HepG2 (cell line): ENCODE measurements around the gene NXNL2. TPM values are rescaled to one million over a fixed set of nuclear protein-coding genes. Genes with fewer than 3 reads are reported as not detected.

Source experiments
- ARID5B ChIP-seq: IDR thresholded peaks from 2 replicates; pipeline ENCODE4 v1.4.0; 2020; ENCODE audit warnings: mild to moderate bottlenecking, missing genetic modification reagents
- E2F2 ChIP-seq: sonication (generic); formaldehyde crosslinking; IDR thresholded peaks from 2 replicates; pipeline ENCODE4 v1.4.0; 2020; ENCODE audit warnings: missing genetic modification reagents, borderline replicate concordance
- ELF1 ChIP-seq: sonication (generic); formaldehyde crosslinking; IDR thresholded peaks from 2 replicates; pipeline ENCODE4 v1.4.0; 2020; ENCODE audit warnings: missing genetic modification reagents
- GABPB1 ChIP-seq: IDR thresholded peaks from 2 replicates; pipeline ENCODE4 v1.6.1; 2016; ENCODE audit warnings: mild to moderate bottlenecking, missing genetic modification reagents, moderate library complexity, missing compliant biosample characterization
- HOXA5 ChIP-seq: sonication (generic); formaldehyde crosslinking; IDR thresholded peaks from 2 replicates; pipeline ENCODE4 v1.4.0; 2020; ENCODE audit warnings: missing genetic modification reagents
- LCORL ChIP-seq, 2 experiments: fragments of 450-650 bp in 1 of 2; sonication (generic) in 1 of 2; formaldehyde crosslinking in 1 of 2; IDR thresholded peaks; 2 replicates each; pipeline versions ENCODE4 v1.5.0 to v1.6.1; 2017 to 2020; ENCODE audit warnings: antibody characterized with exemption in 1 of 2, missing genetic modification reagents in 1 of 2
- RAD21 ChIP-seq: fragments of 450-650 bp; formaldehyde crosslinking; IDR thresholded peaks from 2 replicates; pipeline ENCODE4 v1.5.0; 2020; ENCODE audit warnings: mild to moderate bottlenecking
- SALL1 ChIP-seq: sonication (generic); formaldehyde crosslinking; IDR thresholded peaks from 2 replicates; pipeline ENCODE4 v1.8.0; 2022; ENCODE audit warnings: mild to moderate bottlenecking, missing genetic modification reagents
- SMC3 ChIP-seq: IDR thresholded peaks from 2 replicates; pipeline ENCODE4 v1.6.1; 2011; ENCODE audit warnings: low read length, improper control_type of control experiment
- SOX5 ChIP-seq: IDR thresholded peaks from 2 replicates; pipeline ENCODE4 v1.6.1; 2016; ENCODE audit warnings: borderline replicate concordance
- STAG1 ChIP-seq: sonication (generic); formaldehyde crosslinking; IDR thresholded peaks from 2 replicates; pipeline ENCODE4 v1.4.0; 2020; ENCODE audit warnings: missing genetic modification reagents
- ZC3H4 ChIP-seq: sonication (generic); formaldehyde crosslinking; IDR thresholded peaks from 2 replicates; pipeline ENCODE4 v1.4.0; 2020; ENCODE audit warnings: missing genetic modification reagents, borderline replicate concordance
- ZNF235 ChIP-seq: sonication (generic); formaldehyde crosslinking; IDR thresholded peaks from 2 replicates; pipeline ENCODE4 v1.8.1; 2023; ENCODE audit warnings: mild to moderate bottlenecking, missing genetic modification reagents, borderline replicate concordance
- ZNF280B ChIP-seq: sonication (generic); formaldehyde crosslinking; IDR thresholded peaks from 2 replicates; pipeline ENCODE4 v1.5.0; 2020; ENCODE audit warnings: missing genetic modification reagents, mild to moderate bottlenecking, borderline replicate concordance
- ZNF557 ChIP-seq: sonication (generic); formaldehyde crosslinking; IDR thresholded peaks from 2 replicates; pipeline ENCODE4 v1.4.0; 2020; ENCODE audit warnings: missing genetic modification reagents
- ZNF576 ChIP-seq: sonication (generic); formaldehyde crosslinking; IDR thresholded peaks from 2 replicates; pipeline ENCODE4 v1.4.0; 2020; ENCODE audit warnings: mild to moderate bottlenecking, missing genetic modification reagents
- ZNF619 ChIP-seq: sonication (generic); formaldehyde crosslinking; IDR thresholded peaks from 2 replicates; pipeline ENCODE4 v1.4.0; 2020; ENCODE audit warnings: mild to moderate bottlenecking, missing genetic modification reagents
- ZNF768 ChIP-seq: sonication (generic); formaldehyde crosslinking; IDR thresholded peaks from 2 replicates; pipeline ENCODE4 v1.4.0; 2020; ENCODE audit warnings: missing genetic modification reagents
- polyA plus RNA-seq, 8 experiments: library from polyadenylated mRNA; depleted of rRNA in 3 of 8; stranded (reverse) in 7 of 8; unstranded in 1 of 8; fragments of >200 nt; fragmentation: Illumina TruSeq in 4 of 8; extraction: Trizol in 4 of 8; gene quantifications; 2 replicates each; pipeline versions ENCODE4 v1.2.1 to v1.2.3, GENCODE V29; 2011 to 2016; ENCODE audit warnings: low read depth in 4 of 8, missing spikeins in 1 of 8, mixed read lengths in 1 of 8; ENCODE audit not compliant: insufficient read depth in 1 of 8
- total RNA-seq, 5 experiments: library from RNA; depleted of rRNA; stranded (reverse); fragments of >200 nt; fragmentation: Illumina TruSeq; extraction: Trizol; gene quantifications; 2 replicates each; pipeline ENCODE4 v1.2.3, GENCODE V29; 2016; ENCODE audit warnings: low read depth in 1 of 5

Gene NXNL2
- total and polyA plus RNA-seq, 2 of the 13 experiments (the other 11 are each of a cell fraction or from before 2014, with no cell fraction given) = not detected

- TF ChIP-seq ZNF619 (CRISPR knock-in tag) (peak; percentile 46; the same call in 1 of the 2 replicates), RAD21 (CRISPR knock-in tag) (peak; percentile 90), ELF1 (0 out of 2 replicates have a peak, but pooled peaks have one; percentile 22), ARID5B (CRISPR knock-in tag) (0 out of 2 replicates have a peak, but pooled peaks have one; percentile 18), E2F2 (CRISPR knock-in tag) (no peak), SMC3 (peak; percentile 47; the same call in 1 of the 2 replicates), SALL1 (CRISPR knock-in tag) (peak; percentile 59; the same call in 1 of the 2 replicates), ZC3H4 (no peak), ZNF557 (CRISPR knock-in tag) (0 out of 2 replicates have a peak, but pooled peaks have one; percentile 30), GABPB1 (peak; percentile 51; the same call in 1 of the 2 replicates), SOX5 (CRISPR knock-in tag) (no peak), ZNF280B (CRISPR knock-in tag) (no peak), ZNF768 (CRISPR knock-in tag) (0 out of 2 replicates have a peak, but pooled peaks have one; percentile 13), ZNF576 (CRISPR knock-in tag) (no peak), ZNF235 (CRISPR knock-in tag) (no peak), LCORL (IDR thresholded peaks at IDR 0.05) (no peak), LCORL (CRISPR knock-in tag; IDR thresholded peaks at IDR 0.05) (no peak), STAG1 (peak; percentile 94), HOXA5 (peak; percentile 82)
Measured at GRCh38 chr9:88578121-88579049, 43.4 kb downstream of the NXNL2 start (continued).
